Smooth muscle cell (in vitro differentiated cells): Measurements from ENCODE around the gene DEPP1. TPM values are rescaled to one million over a fixed set of nuclear protein-coding genes. Genes with fewer than 3 reads are reported as not detected.

Experiments
- DNase-seq: peaks from one replicate; lab custom pipeline; 2025; ENCODE audit not compliant: unreplicated experiment; lab: John Stamatoyannopoulos, UW
- H2AFZ ChIP-seq: fragments of 200-600 bp; sonication (generic); 2 replicates; pipeline ENCODE4 v1.6.0; 2016; ENCODE audit warnings: antibody characterized with exemption, low read depth, mild to moderate bottlenecking
- H3F3A ChIP-seq: fragments of 200-600 bp; sonication (generic); 2 replicates; pipeline ENCODE4 v1.6.0; 2017; ENCODE audit warnings: antibody characterized with exemption, low read depth
- H3K27ac ChIP-seq: fragments of 200-600 bp; sonication (generic); 2 replicates; pipeline ENCODE4 v1.5.1; 2016; ENCODE audit warnings: low read depth, mild to moderate bottlenecking
- H3K27me3 ChIP-seq: fragments of 200-600 bp; sonication (generic); 2 replicates; pipeline ENCODE4 v1.6.1; 2016; ENCODE audit warnings: low read depth, mild to moderate bottlenecking
- H3K36me3 ChIP-seq: fragments of 200-600 bp; sonication (generic); 2 replicates; pipeline ENCODE4 v1.5.1; 2016; ENCODE audit warnings: low read depth
- H3K4me1 ChIP-seq: fragments of 200-600 bp; sonication (generic); 2 replicates; pipeline ENCODE4 v1.5.1; 2016; ENCODE audit warnings: low read depth
- H3K4me2 ChIP-seq: fragments of 200-600 bp; sonication (generic); 2 replicates; pipeline ENCODE4 v1.6.0; 2016; ENCODE audit warnings: mild to moderate bottlenecking
- H3K4me3 ChIP-seq: fragments of 200-600 bp; sonication (generic); 2 replicates; pipeline ENCODE4 v1.5.1; 2016; ENCODE audit warnings: mild to moderate bottlenecking
- H3K79me2 ChIP-seq: fragments of 200-600 bp; sonication (generic); 2 replicates; pipeline ENCODE4 v1.6.0; 2016; ENCODE audit warnings: low read depth, mild to moderate bottlenecking
- H3K9ac ChIP-seq: fragments of 200-600 bp; sonication (generic); 2 replicates; pipeline ENCODE4 v1.6.0; 2016; ENCODE audit warnings: low read depth
- H3K9me3 ChIP-seq: fragments of 200-600 bp; sonication (generic); replicated peaks from 2 replicates; pipeline ENCODE4 v1.5.1; 2016; ENCODE audit warnings: low read depth
- H4K20me1 ChIP-seq: fragments of 200-600 bp; sonication (generic); 2 replicates; pipeline ENCODE4 v1.6.0; 2016; ENCODE audit warnings: low read depth
- CTCF ChIP-seq: fragments of 200-600 bp; sonication (generic); IDR thresholded peaks from 2 replicates; pipeline ENCODE4 v1.5.1; 2017; ENCODE audit warnings: borderline replicate concordance, mild to moderate bottlenecking, antibody characterized with exemption; ENCODE audit not compliant: insufficient read depth, poor library complexity, severe bottlenecking
- WGBS: methylation state at CpG from one replicate; pipeline ENCODE4 v1.1.7; 2016; ENCODE audit warnings: low lambda C conversion rate; 5-methylcytosine and 5-hydroxymethylcytosine counted together
- polyA plus RNA-seq: library from polyadenylated mRNA; unstranded; fragments of >200 nt; fragmentation: Nextera tagmentation; extraction: Ambion mirVana; gene quantifications from 2 replicates; pipeline ENCODE4 v1.2.1, GENCODE V29; 2016
- total RNA-seq: library from RNA; depleted of rRNA; stranded (reverse); fragments of >200 nt; gene quantifications from 2 replicates; pipeline ENCODE4 v1.2.3, GENCODE V29; 2014

DEPP1 gene
- total and polyA plus RNA-seq, 2 experiments from 2014 or later, result 12.9 to 13.2 TPM

- Histone ChIP-seq H3K27me3 (no peaks in the 10 kb centered on the region), H3K36me3 (no peaks in the 10 kb centered on the region), H3K4me2 (peak overlapping the region; percentile 67), H3K9ac (peak overlapping the region; percentile 76), H3F3A (peaks cover 5% of the 10 kb centered on the region), H4K20me1 (no peaks in the 10 kb centered on the region), H3K4me1 (peaks cover 36% of the 10 kb centered on the region), H3K9me3 (no peaks in the 10 kb centered on the region), H3K27ac (peak overlapping the region; percentile 83), H2AFZ (peak overlapping the region; percentile 31), H3K4me3 (no peak overlapping the region), H3K79me2 (no peaks in the 10 kb centered on the region)
- TF ChIP-seq CTCF, result no peak
- 63% methylated on average over 11 of the region's 11 CpGs for WGBS
- DNase-seq, result no peak
Observed at GRCh38 chr10:44981172-44982113, 2.8 kb upstream of the DEPP1 start.

GRCh38 chr10:44980309-44981171 lies 1.9 kb upstream of the DEPP1 start:
- peak overlapping the region; percentile 67 for H3K4me2 ChIP-seq
- peaks cover 6% of the 10 kb centered on the region for H3F3A ChIP-seq
- no peaks in the 10 kb centered on the region for H3K9me3 ChIP-seq
- no peak for TF ChIP-seq CTCF
- H3K9ac ChIP-seq, result peak overlapping the region; percentile 33
- H3K4me1 ChIP-seq, result peaks cover 38% of the 10 kb centered on the region
- no peaks in the 10 kb centered on the region for H4K20me1 ChIP-seq
- no peaks in the 10 kb centered on the region for H3K79me2 ChIP-seq
- 70% methylated on average over 13 of the region's 14 CpGs for WGBS
- no peak for DNase-seq
- no peak overlapping the region for H3K4me3 ChIP-seq
- H3K27me3 ChIP-seq, result no peaks in the 10 kb centered on the region
- H3K36me3 ChIP-seq, result no peaks in the 10 kb centered on the region
- peak overlapping the region; percentile 83 for H3K27ac ChIP-seq
- peak overlapping the region; percentile 31 for H2AFZ ChIP-seq

GRCh38 chr10:44979281-44980191 lies 927 bp upstream of the DEPP1 start:
- Histone ChIP-seq H3K27ac (peak overlapping the region; percentile 83), H3K4me1 (peaks cover 39% of the 10 kb centered on the region), H3K9ac (peak overlapping the region; percentile 32), H3F3A (peaks cover 6% of the 10 kb centered on the region), H3K27me3 (no peaks in the 10 kb centered on the region), H3K79me2 (no peaks in the 10 kb centered on the region), H3K9me3 (no peaks in the 10 kb centered on the region), H3K4me2 (peak overlapping the region; percentile 83), H2AFZ (peak overlapping the region; percentile 26), H3K4me3 (no peak overlapping the region), H4K20me1 (no peaks in the 10 kb centered on the region), H3K36me3 (no peaks in the 10 kb centered on the region)
- 87% methylated on average over 13 of the region's 13 CpGs for WGBS
- no peak for DNase-seq
- no peak for TF ChIP-seq CTCF
